Iris pigment epithelial cell (primary cell): ENCODE measurements around the gene TMEM120B.
A peak's percentile ranks its signal among the peaks of the same experiment; 100 is the strongest.
"Not testable (repeated sequence)": the region's sequence is repeated elsewhere in the genome, so short reads cannot be mapped to it uniquely, and the experiment has no call there.

ENCODE experiments used
- DNase-seq: peaks from one replicate; pipeline ENCODE4 v3.0.0-alpha.2; 2011; ENCODE audit warnings: low read depth

Gene TMEM120B

GRCh38 chr12:121712461-121713256 lies at the start of gene TMEM120B:
TSS of gene TMEM120B (plus strand) at chr12:121712752. CDS start at chr12:121712896, 144 bp downstream.
- DNase-seq: peak; percentile 69

GRCh38 chr12:121663610-121663929 lies 49.0 kb upstream of the TMEM120B start:
- no peak for DNase-seq

- not testable (repeated sequence) for DNase-seq
Measured at GRCh38 chr12:121666829-121667228, 45.7 kb upstream of the TMEM120B start.

- DNase-seq: peak; percentile 21
Measured at GRCh38 chr12:121668750-121669520, 43.6 kb upstream of the TMEM120B start.

GRCh38 chr12:121669521-121669900 lies 43.0 kb upstream of the TMEM120B start, which contains the start of gene MORN3:
TSS of gene MORN3 (minus strand) at chr12:121669654. CDS start at chr12:121669483, 171 bp downstream.
- DNase-seq: no peak

- DNase-seq: no peak
Measured at GRCh38 chr12:121673013-121673511, 39.5 kb upstream of the TMEM120B start.

GRCh38 chr12:121676190-121676589 lies 36.4 kb upstream of the TMEM120B start:
- no peak for DNase-seq

- no peak for DNase-seq
Measured at GRCh38 chr12:121678305-121678704, 34.2 kb upstream of the TMEM120B start.

- DNase-seq: peak; percentile 48
Measured at GRCh38 chr12:121678716-121679300, 33.7 kb upstream of the TMEM120B start.

GRCh38 chr12:121679661-121680197 lies 32.8 kb upstream of the TMEM120B start:
- not testable (repeated sequence) for DNase-seq

GRCh38 chr12:121688966-121689365 lies 23.6 kb upstream of the TMEM120B start:
- no peak for DNase-seq

- DNase-seq: no peak
Measured at GRCh38 chr12:121689430-121689829, 23.1 kb upstream of the TMEM120B start.

GRCh38 chr12:121692744-121693143 lies 19.8 kb upstream of the TMEM120B start:
- DNase-seq: not testable (repeated sequence)

GRCh38 chr12:121693155-121693687 lies 19.3 kb upstream of the TMEM120B start:
- DNase-seq: no peak

GRCh38 chr12:121697093-121697698 lies 15.4 kb upstream of the TMEM120B start:
- peak; percentile 36 for DNase-seq

- not testable (repeated sequence) for DNase-seq
Measured at GRCh38 chr12:121697861-121698260, 14.7 kb upstream of the TMEM120B start.

GRCh38 chr12:121701667-121702277 lies 10.8 kb upstream of the TMEM120B start:
- DNase-seq: no peak

GRCh38 chr12:121702944-121703343 lies 9.6 kb upstream of the TMEM120B start:
- no peak for DNase-seq

- no peak for DNase-seq
Measured at GRCh38 chr12:121705514-121705913, 7.0 kb upstream of the TMEM120B start.

- no peak for DNase-seq
Measured at GRCh38 chr12:121708313-121709063, 4.1 kb upstream of the TMEM120B start.
